ENCODE data around the gene KRT84. TPM values are rescaled to one million over a fixed set of nuclear protein-coding genes. Genes with fewer than 3 reads are reported as not detected.

The KRT84 gene
- total RNA-seq, 1 experiment from 2014 or later = not detected

- POLR2A ChIA-PET (ENCODE audit: unreplicated experiment) = interaction anchor here (0.6 kb wide), 1 partner anchor 592 kb away, joined by 4 read pairs; no protein-coding TSS in a partner anchor
- H3K9me2 ChIP-seq (ENCODE audit: insufficient read depth) = no peaks in the 10 kb centered on the region
- no peak for DNase-seq
- CTCF ChIA-PET = interaction anchor here (0.6 kb wide), 1 partner anchor 10 kb away, joined by 6 read pairs; no protein-coding TSS in a partner anchor
- no peak overlapping the region for H3K4me3 ChIP-seq
- peaks cover 23% of the 10 kb centered on the region for H3K4me1 ChIP-seq (replicated peaks; ENCODE audit: insufficient read depth)
- no peaks in the 10 kb centered on the region for H3K79me2 ChIP-seq (ENCODE audit: low read depth)
- H3K36me3 ChIP-seq (ENCODE audit: low read depth) = no peaks in the 10 kb centered on the region
- intact Hi-C loops (cut with micrococcal nuclease; ENCODE audit: unreplicated experiment) = no loop called here
- no peaks in the 10 kb centered on the region for H4K20me1 ChIP-seq (ENCODE audit: insufficient read depth)
- TF ChIP-seq, protein P1, sequence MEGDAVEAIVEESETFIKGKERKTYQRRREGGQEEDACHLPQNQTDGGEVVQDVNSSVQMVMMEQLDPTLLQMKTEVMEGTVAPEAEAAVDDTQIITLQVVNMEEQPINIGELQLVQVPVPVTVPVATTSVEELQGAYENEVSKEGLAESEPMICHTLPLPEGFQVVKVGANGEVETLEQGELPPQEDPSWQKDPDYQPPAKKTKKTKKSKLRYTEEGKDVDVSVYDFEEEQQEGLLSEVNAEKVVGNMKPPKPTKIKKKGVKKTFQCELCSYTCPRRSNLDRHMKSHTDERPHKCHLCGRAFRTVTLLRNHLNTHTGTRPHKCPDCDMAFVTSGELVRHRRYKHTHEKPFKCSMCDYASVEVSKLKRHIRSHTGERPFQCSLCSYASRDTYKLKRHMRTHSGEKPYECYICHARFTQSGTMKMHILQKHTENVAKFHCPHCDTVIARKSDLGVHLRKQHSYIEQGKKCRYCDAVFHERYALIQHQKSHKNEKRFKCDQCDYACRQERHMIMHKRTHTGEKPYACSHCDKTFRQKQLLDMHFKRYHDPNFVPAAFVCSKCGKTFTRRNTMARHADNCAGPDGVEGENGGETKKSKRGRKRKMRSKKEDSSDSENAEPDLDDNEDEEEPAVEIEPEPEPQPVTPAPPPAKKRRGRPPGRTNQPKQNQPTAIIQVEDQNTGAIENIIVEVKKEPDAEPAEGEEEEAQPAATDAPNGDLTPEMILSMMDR (conservative IDR thresholded peaks at IDR 0.05) = no peak
- TF ChIP-seq EZH2 (IDR thresholded peaks at IDR 0.05; ENCODE audit: low read depth) = no peak
- no peak overlapping the region for H3K4me2 ChIP-seq
- no peak overlapping the region for H3K27ac ChIP-seq
- H3F3A ChIP-seq (ENCODE audit: insufficient read depth, low read depth) = peaks cover 22% of the 10 kb centered on the region
- no peaks in the 10 kb centered on the region for H3K27me3 ChIP-seq (ENCODE audit: insufficient read depth, low read depth)
- no peak overlapping the region for H2AFZ ChIP-seq
- H3K9me3 ChIP-seq (ENCODE audit: insufficient read depth, low read depth) = no peaks in the 10 kb centered on the region
- no TSS peak for BruUV-seq (replicated peaks)
Observed at GRCh38 chr12:52334185-52334584, 51.3 kb downstream of the KRT84 start.

GRCh38 chr12:52333321-52333720 lies 52.1 kb downstream of the KRT84 start:
- H3K27ac ChIP-seq = no peak overlapping the region
- peaks cover 22% of the 10 kb centered on the region for H3F3A ChIP-seq (ENCODE audit: insufficient read depth, low read depth)
- no peaks in the 10 kb centered on the region for H4K20me1 ChIP-seq (ENCODE audit: insufficient read depth)
- H3K27me3 ChIP-seq (ENCODE audit: insufficient read depth, low read depth) = no peaks in the 10 kb centered on the region
- ChIA-PET POLR2A (ENCODE audit: unreplicated experiment) (interaction anchor here (0.7 kb wide), 1 partner anchor 141 kb away, joined by 5 read pairs; no protein-coding TSS in a partner anchor), CTCF (interaction anchor here (0.6 to 0.7 kb wide), 4 partner anchors 11 to 144 kb away, joined by 3 to 6 read pairs (median 4); no protein-coding TSS in a partner anchor)
- no peaks in the 10 kb centered on the region for H3K79me2 ChIP-seq (ENCODE audit: low read depth)
- H3K4me1 ChIP-seq (replicated peaks; ENCODE audit: insufficient read depth) = peaks cover 23% of the 10 kb centered on the region
- no peak overlapping the region for H3K4me3 ChIP-seq
- no peaks in the 10 kb centered on the region for H3K9me3 ChIP-seq (ENCODE audit: insufficient read depth, low read depth)
- intact Hi-C loops (cut with micrococcal nuclease; ENCODE audit: unreplicated experiment) = no loop called here
- no peaks in the 10 kb centered on the region for H3K9me2 ChIP-seq (ENCODE audit: insufficient read depth)
- DNase-seq = peak in 1 of 2 experiments; percentile 37
- H2AFZ ChIP-seq = no peak overlapping the region
- no peaks in the 10 kb centered on the region for H3K36me3 ChIP-seq (ENCODE audit: low read depth)
- TF ChIP-seq, protein P1 (conservative IDR thresholded peaks at IDR 0.05) = no peak
- no peak for TF ChIP-seq EZH2 (IDR thresholded peaks at IDR 0.05; ENCODE audit: low read depth)
- no peak overlapping the region for H3K4me2 ChIP-seq
- no TSS peak for BruUV-seq (replicated peaks)

GRCh38 chr12:52332381-52332780 lies 53.1 kb downstream of the KRT84 start:
- Histone ChIP-seq H3K4me1 (replicated peaks; ENCODE audit: insufficient read depth) (peaks cover 27% of the 10 kb centered on the region), H3K4me3 (no peak overlapping the region), H3K9me2 (ENCODE audit: insufficient read depth) (no peaks in the 10 kb centered on the region), H4K20me1 (ENCODE audit: insufficient read depth) (no peaks in the 10 kb centered on the region), H3K4me2 (no peak overlapping the region), H3K27ac (no peak overlapping the region), H3K36me3 (ENCODE audit: low read depth) (no peaks in the 10 kb centered on the region), H2AFZ (no peak overlapping the region), H3F3A (ENCODE audit: insufficient read depth, low read depth) (peaks cover 18% of the 10 kb centered on the region; the same call in 1 of the 2 replicates), H3K79me2 (ENCODE audit: low read depth) (no peaks in the 10 kb centered on the region), H3K9me3 (ENCODE audit: insufficient read depth, low read depth) (no peaks in the 10 kb centered on the region), H3K27me3 (ENCODE audit: insufficient read depth, low read depth) (no peaks in the 10 kb centered on the region)
- no TSS peak for BruUV-seq (replicated peaks)
- no peak for DNase-seq
- TF ChIP-seq, protein P1 (conservative IDR thresholded peaks at IDR 0.05) = no peak
- no peak for TF ChIP-seq EZH2 (IDR thresholded peaks at IDR 0.05; ENCODE audit: low read depth)
- CTCF ChIA-PET = interaction anchor here (0.7 kb wide), 1 partner anchor 86 kb away, joined by 3 read pairs; no protein-coding TSS in a partner anchor
- POLR2A ChIA-PET (ENCODE audit: unreplicated experiment) = no interaction called here
- intact Hi-C loops (cut with micrococcal nuclease; ENCODE audit: unreplicated experiment) = no loop called here
